H1 (cell line): ENCODE data around the gene LCAT. TPM values are rescaled to one million over a fixed set of nuclear protein-coding genes. Genes with fewer than 3 reads are reported as not detected.

ENCODE experiments used
- CTBP2 ChIP-seq: IDR thresholded peaks from 2 replicates; pipeline ENCODE4 v1.7.0; 2011; ENCODE audit warnings: borderline replicate concordance, mild to moderate bottlenecking, moderate library complexity, mixed read lengths, low read length; ENCODE audit not compliant: insufficient read depth, insufficient read length
- EGR1 ChIP-seq: IDR thresholded peaks from 2 replicates; pipeline ENCODE4 v1.6.1; 2011; ENCODE audit warnings: low read depth, low read length, borderline replicate concordance
- SIX5 ChIP-seq: IDR thresholded peaks from 2 replicates; pipeline ENCODE4 v1.6.1; 2011; ENCODE audit warnings: mild to moderate bottlenecking, low read depth, low read length
- polyA plus RNA-seq, 7 experiments: library from polyadenylated mRNA; depleted of rRNA in 3 of 7; stranded (reverse) in 5 of 7; unstranded in 2 of 7; fragments of >200 nt in 5 of 7; fragments of 200-250 nt in 2 of 7; gene quantifications; 1 replicate in 5 of 7; 2 replicates in 1 of 7; 4 replicates in 1 of 7; pipeline versions ENCODE4 v1.2.1 to v1.2.3, GENCODE V29; 2011 to 2013; ENCODE audit warnings: missing spikeins in 2 of 7, mixed read lengths in 2 of 7
- total RNA-seq: library from RNA; stranded (reverse); fragmentation: NEBNext Ultra II Directional; extraction: Animal tissue kit (Norgen Biotek cat#: 25700); gene quantifications from 2 replicates; pipeline ENCODE4 v1.2.1, GENCODE V29; 2021
- TF ChIP-seq, protein P1 (sequence below): IDR thresholded peaks from 2 replicates; pipeline ENCODE4 v1.6.1; 2012; ENCODE audit warnings: inconsistent platforms
- TF ChIP-seq, protein P2 (sequence below): IDR thresholded peaks from 2 replicates; pipeline ENCODE4 v1.6.1; 2011; ENCODE audit warnings: low read length, improper control_type of control experiment
- TF ChIP-seq, protein P3 (sequence below): IDR thresholded peaks from 2 replicates; pipeline ENCODE4 v1.6.1; 2011; ENCODE audit warnings: low read depth, mild to moderate bottlenecking, low read length; ENCODE audit not compliant: insufficient read depth

Gene LCAT
- total and polyA plus RNA-seq, 2 of the 8 experiments (the other 6 are each of a cell fraction or from before 2014, with no cell fraction given): 9.4 to 19.6 TPM

DNA sequence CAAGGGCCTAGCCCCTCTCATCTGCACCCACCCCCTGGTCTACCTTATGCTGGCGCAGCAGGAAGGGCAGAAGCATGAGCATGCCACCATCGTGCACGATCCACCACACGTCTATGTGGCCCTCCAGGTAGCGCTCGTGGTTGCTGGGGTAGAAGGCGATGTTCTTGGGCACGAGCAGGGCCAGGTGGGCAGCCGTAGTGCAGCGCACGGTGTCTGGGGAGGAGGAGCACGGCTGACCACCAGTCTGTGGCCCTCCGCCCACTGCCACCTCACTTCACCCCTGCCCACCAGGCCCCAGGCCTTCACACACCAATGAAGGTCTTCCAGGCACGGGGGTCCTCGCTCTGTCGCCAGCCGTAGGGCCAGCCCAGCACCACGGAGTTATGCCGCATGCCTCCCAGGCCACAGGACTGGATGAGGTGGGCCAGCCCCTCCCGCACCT, 2.2 kb upstream of the LCAT start (continued):
- TF ChIP-seq, protein P1, sequence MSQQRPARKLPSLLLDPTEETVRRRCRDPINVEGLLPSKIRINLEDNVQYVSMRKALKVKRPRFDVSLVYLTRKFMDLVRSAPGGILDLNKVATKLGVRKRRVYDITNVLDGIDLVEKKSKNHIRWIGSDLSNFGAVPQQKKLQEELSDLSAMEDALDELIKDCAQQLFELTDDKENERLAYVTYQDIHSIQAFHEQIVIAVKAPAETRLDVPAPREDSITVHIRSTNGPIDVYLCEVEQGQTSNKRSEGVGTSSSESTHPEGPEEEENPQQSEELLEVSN: no peak
- TF ChIP-seq, protein P2, sequence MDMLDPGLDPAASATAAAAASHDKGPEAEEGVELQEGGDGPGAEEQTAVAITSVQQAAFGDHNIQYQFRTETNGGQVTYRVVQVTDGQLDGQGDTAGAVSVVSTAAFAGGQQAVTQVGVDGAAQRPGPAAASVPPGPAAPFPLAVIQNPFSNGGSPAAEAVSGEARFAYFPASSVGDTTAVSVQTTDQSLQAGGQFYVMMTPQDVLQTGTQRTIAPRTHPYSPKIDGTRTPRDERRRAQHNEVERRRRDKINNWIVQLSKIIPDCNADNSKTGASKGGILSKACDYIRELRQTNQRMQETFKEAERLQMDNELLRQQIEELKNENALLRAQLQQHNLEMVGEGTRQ: no peak
- no peak for TF ChIP-seq EGR1
- TF ChIP-seq, protein P3, sequence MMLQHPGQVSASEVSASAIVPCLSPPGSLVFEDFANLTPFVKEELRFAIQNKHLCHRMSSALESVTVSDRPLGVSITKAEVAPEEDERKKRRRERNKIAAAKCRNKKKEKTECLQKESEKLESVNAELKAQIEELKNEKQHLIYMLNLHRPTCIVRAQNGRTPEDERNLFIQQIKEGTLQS: no peak
- no peak for TF ChIP-seq SIX5
- TF ChIP-seq CTBP2: no peak
- TF ChIP-seq, all 59 proteins: peak for 0
